Stimulated activated CD4-positive, alpha-beta T cell treated with anti-CD3 and anti-CD28 coated beads, Interleukin-4, amount 100 ng/mL, for 1 hour (primary cell): ENCODE measurements around the gene CASP3.
A peak's percentile ranks its signal among the peaks of the same experiment; 100 is the strongest.

Experiments
- DNase-seq: peaks from one replicate; pipeline ENCODE4 v3.0.0-alpha.2; 2020

Gene CASP3

DNA sequence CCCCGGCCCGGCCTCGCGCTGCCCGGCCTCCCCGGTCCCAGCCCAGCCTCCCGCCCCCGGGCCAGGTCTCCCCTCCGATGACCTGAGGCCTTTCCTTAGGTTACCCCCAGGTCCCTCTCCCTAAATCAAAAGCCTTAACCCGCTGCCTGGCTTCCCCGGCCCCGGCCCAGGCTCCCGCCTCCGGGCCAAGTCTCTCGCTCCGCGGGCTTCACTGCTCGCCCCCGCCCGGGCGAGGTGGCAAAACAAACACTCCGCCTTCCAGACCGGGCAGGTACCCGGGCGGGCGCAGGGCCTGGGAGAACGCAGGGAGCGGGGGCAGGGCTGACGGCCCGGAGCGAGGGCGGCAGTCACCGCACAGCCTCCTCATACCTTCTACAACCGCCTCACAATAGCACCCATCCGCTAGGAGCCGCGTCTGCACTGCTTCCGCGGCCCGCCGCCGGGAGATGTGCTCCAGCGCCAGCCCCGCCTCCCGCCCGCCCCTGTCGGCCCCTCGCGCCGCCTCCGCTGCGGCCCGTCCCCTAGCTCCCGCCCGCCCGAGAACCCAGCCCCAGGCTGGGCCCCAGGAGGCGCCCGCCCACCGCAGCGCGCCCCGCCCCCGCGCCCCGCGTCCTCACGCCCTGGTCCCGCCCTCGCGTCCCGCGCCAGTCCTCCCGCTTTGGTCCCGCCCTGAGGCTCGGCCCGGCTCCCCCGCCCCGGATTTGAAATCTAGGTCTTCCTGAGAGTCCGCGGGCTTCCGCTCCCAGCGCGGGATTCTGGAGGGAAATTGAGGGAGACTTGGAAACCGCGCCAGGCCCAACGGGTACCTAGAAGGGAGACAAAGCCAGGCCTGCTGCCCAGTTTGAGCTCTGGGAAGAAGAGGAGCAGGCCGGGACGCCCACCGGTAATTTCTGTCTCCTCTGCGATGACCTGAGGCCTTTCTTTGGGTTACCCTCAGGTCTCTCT, at the start of gene CASP3, which contains the start of gene PRIMPOL:
Gene CASP3, minus strand, starts transcription at position 422 of the 945 bp plus-strand sequence. CDS start 10,994 bp downstream, outside the sequence.
Gene PRIMPOL, plus strand, starts transcription at position 713 of the 945 bp plus-strand sequence. CDS start 7,403 bp downstream, outside the sequence.
- DNase-seq, result peak; percentile 94

DNA sequence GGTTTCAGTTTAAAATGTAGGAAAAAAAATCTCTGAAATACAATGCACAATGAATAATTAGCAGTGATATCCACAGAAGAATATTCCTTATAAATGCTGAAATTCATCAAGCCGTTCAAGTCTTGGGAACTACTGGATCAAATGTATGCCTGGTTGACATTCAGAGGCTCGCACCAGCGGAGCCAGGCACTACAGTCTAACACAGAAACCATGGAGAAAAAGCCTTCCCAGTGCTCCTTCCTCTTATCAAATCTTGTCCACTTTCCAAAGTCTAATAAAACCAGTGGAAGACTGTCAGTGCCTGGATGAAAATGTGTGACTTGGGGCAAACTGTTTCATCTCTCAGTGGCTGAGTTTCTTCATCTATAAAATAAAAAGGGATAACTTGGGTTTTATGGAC, 48.7 kb upstream of the CASP3 start:
- DNase-seq, result no peak

DNA sequence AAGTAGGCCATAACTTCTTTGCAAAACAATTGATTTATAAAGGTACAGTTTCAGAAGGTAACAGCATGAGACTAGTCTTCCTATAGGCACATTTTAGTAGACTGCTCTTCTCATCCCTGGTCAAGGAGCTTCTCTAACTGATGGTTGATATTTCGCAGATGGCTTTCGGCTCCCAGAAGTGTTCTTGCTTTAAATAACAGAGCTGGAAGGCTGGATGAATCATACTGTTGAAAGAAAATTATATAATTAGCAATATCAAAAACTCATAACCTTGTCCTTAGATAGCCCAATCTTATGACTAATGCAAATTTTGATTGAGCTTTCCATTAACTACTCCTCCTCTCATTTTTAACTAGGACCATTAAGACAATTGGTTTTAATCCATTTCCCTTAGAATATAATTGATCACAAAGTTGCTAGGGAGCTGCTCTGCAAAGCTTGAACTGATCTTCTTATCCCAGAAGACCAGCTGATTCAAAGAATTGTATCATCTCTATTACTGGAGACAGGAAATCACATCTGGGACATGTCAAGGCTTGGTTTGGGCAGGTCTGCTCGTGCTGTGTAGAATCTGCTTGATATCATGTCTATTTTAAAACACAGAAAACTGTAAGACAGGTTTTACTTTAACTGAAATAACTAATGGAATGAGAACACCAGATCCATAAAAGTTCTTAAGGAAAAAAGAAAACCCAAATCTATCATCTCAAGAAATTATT, 46.1 kb upstream of the CASP3 start:
- no peak for DNase-seq

DNA sequence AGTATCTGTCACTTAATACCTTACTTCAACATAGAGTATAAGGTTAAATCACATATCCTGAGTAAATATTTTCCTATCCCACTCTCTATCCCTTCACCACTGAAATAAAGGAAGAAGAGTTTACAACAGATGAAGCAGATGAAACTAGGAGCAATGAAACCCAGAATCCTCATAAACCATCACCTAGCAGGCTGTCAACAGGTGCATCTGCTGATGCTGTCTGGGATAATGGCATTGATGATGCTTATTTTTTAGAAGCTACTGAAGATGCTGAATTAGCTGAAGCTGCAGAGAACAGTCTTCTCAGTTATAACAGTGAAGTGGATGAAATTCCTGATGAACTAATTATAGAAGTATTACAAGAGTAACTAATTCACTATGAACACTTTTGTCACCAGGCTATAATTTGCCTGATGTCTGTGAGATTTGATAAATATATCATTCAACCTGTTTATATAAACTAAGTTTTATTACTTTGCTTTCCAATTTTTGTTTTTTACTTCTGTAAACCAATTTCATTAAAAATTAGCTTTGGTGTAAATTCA, 45.2 kb upstream of the CASP3 start:
- DNase-seq, result no peak

DNA sequence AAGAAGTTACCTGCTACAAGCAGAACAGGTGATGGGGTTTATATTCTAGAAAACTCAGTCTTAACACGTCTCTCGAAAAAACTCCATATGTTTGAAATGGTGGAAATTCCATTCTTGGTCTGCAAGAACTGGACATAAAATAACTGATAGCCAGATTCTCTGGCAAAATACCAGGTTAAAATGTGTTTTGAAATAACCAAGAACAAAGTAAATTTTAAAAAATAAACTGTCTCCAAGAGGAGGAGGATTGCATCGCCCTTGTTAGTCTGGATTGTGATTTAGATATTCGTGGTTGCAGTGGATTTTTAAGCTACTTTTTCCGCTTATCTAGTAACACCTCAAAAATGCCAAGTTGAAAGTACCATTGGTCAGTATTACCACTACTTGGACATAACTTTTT, 43.8 kb upstream of the CASP3 start:
- DNase-seq, result no peak

DNA sequence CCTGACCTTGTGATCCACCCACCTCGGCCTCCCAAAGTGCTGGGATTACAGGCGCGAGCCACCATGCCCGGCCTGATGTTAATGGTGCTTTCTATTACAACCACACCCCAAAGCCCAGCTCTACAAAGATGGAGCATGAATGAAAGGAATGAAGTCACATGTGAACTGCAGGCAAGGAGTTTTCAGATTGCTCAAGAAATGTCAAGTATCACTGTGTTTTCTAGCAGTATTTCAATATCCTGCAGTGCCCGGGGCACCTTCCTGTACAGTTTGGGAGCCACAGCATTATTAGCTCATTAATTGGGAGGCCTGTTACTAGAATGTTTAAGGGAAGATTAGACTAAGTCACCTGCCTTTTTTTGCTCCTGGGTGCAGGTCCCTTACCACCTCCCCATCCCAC, 40.4 kb upstream of the CASP3 start:
- DNase-seq, result no peak

DNA sequence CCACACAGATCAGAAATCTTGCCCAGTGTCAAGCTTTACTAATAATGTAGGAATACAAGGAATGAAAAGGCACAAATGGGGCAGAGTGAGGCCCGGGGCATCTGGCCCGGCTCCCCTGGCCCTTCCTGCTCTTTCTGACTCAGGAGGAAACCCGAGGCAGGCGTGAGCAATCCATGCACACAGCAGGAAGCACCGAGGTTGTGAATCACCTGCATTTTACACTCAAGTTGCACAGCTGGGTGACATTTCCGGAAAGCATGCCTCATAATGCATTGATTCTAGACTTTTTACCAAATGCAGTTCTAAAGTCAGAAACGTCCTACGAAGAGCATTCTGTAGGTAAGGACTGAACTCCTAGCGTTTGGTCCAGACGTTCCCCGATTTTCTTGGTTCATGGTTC, 39.2 kb upstream of the CASP3 start:
- peak; percentile 8 for DNase-seq

DNA sequence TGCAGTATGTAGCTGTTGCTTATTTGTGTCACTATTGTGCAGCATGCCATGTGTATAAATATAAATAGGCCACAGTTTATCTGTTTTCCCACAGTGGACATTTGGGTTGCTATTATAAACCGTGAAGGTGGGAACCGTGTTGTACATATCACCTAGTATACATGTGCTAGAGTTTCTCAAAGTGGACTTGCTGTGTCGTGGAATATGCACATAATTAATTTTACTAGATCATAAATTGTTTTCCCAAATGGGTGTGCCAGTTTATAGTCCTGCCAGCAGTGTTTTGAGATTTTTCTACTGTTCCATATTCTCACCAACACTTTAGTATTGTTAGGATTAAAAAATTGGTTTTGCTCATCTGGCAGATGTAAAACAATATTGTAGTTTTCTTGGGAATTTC, 38.8 kb upstream of the CASP3 start:
- no peak for DNase-seq

DNA sequence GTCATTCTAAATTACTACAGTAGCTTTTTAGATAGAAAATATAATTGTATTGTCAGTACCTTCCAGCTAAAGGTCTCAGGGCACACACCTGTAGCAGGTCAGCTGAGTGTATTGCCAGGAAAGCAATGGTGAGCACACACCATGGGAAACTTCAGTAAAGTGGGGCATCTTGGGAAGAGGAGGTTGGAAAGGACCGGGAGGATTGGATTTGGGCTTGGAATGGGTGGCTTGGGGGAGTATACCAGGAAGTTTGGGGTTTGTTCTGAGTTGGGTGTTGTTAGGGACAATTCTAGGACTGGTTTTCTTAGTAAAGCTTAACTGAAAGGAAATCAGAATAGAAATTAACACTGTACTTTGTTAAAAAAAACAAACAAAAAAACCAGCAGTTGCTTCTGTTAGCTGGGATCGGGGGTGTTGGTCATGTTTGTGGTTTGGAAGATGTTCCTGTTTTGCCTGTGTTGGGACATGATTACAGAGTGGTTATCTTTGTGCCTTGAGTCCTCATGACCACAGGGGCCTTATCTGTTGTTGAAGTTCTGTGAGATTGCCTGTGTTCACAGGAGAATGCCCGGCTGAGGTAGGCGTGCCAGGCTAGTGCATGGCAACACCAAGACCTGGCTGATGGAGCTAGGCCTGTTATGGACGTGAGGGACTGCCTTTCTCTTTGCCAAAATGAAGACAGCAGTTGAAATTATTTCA, 35.4 kb upstream of the CASP3 start:
- DNase-seq, result no peak

DNA sequence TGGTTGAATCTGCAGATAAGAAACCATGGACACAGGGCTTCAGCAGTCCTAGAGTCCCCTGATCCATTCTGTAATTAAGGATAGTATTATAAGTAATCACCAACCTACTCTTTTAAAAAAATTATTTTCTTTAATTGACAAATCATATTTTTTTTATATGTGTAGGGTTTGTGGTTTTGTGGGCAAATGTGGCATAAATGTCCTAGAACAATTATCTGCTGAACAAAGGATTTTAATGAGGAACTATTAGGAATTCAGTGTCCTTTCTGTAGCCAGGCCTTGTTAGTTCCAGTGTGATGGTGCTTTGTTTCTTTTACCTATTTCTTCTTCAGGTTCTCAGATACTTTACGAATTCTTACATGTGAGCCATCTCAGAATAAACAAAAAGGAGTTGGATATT, 32.7 kb upstream of the CASP3 start:
- no peak for DNase-seq

DNA sequence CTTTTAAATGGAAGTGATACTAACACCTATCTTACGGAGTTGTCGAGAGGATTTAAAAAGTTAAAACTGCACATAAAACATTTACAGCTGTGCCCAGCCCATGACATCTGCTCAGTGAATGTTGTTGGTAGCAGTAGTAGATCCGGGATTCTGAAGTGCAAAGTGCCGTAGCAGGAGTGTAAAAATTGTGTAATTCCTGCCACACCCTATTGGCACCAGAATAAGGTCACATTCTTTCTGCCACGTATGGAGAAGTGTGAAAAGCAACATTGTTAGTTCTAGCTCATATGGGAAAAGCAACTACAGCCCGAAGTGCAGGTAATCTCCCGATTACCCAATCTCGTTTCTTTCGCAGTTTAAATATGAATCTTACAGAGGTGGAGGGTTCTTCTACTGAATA, 31.5 kb upstream of the CASP3 start:
- DNase-seq, result no peak

DNA sequence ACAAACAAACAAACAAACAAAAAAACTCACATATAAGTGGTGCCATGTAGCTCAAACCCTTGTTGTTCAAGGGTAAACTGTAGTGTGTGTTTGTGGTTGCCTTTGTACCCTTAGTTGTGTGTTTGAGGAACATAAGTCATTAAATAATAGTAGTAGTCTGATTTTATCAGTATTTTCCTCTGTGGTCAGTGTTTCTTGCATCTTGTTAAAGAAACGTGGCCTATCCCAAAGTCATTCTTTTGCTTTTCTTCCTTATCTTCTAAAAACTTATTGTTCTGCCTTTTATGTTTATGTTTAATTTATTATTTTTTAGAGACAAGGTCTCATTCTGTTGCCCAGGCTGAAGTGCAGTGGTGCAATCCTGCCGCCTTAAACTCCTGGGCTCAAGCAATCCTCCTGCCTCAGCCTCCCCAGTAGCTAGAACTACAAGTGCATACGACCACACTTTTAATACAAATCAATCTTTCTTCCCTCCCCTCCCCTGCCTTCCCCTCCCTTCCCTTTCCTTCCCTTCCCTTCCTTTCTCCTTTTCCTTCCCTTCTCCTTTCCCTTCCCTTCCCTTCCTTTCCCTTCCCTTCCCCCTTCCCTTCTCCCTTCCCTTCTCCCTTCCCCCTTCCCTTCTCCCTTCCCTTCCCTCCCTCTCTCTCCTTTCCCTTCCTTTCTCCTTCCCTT, 26.7 kb upstream of the CASP3 start:
- DNase-seq, result no peak

DNA sequence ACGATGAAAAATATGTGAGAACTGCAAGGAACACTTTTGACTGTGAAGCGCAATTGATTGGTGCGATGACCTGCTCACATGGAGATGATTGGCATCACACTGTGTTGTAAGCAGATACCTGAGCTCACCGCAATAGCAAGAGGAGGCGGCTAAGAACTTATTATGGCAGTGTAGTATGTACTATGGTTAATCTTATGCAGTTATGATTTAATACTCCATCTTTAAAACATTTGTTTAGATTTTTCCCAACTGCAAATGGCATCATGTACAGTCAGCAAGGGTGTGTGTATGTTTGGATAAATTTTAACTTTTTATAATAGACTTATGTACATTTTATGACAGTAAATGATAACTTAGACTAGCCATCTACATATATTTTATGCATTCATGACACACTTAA, 25.8 kb upstream of the CASP3 start:
- no peak for DNase-seq

DNA sequence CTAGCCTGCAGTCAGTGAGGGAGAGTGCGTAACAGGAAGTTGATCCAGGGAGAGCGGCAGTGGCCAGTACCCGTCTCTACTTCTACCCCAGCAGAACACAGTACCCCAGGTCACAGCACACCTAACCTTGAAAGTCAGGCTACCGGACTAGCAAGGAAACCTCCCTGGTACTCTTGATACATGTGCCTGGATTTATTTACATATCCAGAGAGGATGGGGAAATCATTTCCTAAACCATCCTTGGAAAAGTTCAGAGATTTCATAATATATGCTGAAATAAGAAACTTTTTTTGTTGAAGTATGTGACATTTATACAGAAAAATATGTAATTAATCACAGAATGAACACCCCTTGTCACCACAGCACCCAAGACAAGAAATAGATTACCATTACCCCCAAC, 24.8 kb upstream of the CASP3 start:
- DNase-seq, result no peak

DNA sequence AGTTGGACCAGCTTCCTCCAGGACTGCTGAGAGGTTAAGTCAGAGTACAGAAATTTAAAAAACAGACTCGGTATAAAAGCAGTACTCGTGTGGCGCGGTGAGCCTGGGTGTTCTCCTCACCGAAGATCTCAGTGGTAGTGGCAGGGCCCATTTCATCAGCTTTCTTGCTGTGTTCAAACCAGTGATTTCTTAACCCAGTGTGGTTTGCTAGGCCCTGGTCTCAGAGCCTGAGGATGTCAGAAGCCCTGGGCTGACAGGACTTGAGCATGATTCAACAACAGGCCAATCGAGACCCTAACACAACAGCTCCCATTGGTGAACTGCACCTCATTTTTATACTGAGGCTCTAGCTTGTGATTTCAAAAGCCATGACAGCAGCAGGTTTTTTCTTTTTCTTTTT, 23.5 kb upstream of the CASP3 start:
- DNase-seq, result no peak

DNA sequence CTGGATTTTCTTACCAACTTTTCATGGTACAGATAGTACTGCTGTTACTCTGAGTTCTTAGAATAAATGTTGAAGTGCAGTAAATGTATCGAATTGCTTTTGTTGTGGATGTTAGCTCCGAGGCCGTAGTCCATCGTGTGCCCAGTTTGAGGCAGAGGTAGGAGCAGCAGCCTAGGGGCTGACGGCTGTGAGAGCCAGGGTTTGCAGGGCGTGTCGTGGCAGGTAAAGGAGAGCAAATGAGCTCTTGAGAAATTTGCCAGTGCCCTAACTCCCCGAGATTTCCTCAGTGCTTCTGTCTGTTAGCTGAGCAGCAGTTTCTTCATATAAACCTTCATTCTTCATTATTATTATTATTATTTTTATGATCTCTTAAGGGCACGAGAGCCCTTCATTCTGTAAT, 21.9 kb upstream of the CASP3 start:
- DNase-seq, result no peak

DNA sequence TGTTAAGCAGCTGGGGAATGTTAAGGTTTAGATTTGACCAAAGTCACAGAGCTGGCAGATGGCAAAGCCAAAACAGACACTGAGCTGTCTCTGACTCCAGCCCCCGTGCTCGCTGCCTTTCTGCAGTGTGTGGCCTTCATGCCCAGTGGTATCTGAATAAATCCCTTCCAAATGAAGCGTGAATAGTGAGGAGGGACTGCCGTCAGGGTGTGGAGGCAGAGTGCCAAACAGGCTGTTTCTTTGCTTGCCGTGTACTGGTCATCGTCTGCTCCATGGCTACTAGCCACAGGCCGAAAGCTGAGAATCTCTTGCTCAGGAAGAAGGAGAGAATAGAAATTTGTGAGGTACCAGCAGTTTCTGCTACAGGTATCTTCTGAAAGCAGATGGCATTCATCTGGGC, 20.0 kb upstream of the CASP3 start:
- DNase-seq, result no peak

DNA sequence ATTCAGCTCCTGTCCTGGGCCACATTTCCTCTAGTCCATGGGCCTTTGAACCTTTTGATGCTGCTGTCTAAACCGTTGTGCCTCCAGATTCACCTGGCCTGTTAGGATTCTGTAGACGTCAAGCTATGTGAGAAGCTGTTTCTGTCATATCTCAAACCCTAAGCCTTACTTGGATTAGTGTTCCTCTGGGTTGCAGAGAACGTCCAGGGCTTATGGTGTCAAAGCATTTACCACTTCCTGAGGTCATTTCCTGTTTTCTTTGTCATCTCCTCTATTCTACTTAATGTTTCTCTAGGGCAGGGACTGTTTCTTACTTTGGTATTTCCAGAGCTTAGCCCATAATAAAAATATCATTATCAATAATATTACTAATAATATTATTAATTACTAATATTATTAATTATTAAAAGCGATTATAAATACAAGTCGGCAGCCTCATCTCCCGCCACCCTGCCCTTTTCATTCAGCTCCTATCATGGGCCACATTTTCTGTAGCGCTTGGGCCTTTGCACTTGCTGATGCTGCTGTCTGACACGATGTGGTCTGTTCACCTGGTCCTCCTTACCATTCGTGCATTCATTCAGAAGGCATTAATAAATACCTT, 19.4 kb upstream of the CASP3 start:
- DNase-seq, result no peak

DNA sequence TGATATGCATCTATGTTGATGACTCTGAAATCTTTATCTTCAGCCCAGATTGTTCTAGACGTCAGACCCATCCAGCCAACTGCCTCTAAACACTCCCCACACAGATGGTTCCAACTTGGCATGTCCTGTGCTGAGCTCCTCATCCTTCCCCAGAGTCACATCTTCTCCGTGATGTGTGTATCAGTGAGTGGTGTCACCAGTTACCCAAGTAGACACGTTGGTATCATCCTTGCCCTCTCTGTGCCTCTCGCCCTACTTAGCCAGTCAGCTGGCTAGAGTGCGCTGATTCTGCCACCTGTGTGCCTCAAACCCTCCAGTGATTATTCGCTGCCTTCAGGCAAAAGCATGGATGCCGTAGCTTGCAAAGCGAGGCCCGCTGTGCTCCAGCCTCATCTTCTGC, 18.8 kb upstream of the CASP3 start:
- DNase-seq, result no peak

DNA sequence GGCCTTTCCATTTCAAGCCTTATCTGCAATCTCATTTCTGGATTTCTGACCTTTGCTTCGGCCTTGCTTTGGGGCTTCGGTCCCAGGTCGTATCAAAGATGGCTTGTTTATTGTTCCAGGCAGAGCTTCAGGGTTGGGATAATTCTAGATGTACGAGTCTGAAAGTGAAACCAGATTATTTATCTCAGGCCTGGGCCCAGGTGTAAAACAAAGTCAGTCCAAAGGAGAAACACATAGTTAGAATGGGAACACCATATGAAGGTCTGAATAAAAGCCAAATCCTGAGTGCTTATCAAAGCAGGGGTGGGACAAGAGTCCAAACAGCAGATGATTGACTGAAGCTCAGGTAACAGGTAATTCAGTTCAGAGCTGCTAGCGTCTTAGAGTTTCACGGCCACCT, 17.4 kb upstream of the CASP3 start:
- DNase-seq, result no peak

DNA sequence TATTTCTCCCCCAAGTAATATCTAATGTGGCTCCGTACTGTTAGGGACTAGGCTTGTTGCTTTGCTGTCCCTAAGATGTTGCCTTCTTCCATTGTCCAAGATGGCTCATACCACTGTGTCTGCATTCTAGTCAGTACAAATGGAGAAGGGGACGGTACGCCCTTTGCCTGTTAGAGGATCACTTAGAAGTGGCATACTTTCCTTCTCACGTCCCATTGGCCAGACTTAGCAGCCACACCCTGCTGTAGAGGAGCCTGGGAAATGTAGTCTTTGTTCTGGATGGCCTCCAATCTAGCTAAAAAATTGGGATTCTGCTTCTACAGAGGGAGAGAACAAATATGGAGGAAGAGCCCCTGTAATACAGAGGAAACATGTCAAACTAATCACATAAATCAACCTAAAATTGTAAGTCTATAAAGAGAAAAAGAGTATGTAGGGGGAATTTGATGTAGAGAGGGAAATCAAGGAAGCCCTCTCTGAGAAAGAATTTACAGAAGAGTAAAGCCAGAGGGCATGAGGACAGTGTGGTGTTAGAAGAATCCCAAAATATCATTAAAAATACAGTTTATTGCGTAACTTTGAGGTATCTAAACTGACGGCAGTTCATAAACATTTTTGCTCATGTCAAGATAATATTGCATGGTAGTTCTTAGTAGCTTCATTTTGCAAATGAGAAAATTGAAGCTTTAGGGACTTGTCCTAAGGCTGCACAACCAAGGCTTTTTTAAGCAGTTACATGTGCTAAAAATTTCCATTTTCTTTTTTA, 15.4 kb upstream of the CASP3 start:
- no peak for DNase-seq
